HEK293T (cell line): ENCODE data around the gene IER5.
"Not testable (repeated sequence)": the region's sequence is repeated elsewhere in the genome, so short reads cannot be mapped to it uniquely, and the experiment has no call there.

Experiments
- CTCF ChIA-PET: fragments of 350-600 bp; formaldehyde crosslinking; extraction: SDS; loops from one replicate; lab custom pipeline; 2021; ENCODE audit warnings: antibody characterized with exemption, inconsistent platforms; lab: Yijun Ruan, JAX
- POLR2A ChIA-PET: fragments of 350-600 bp; formaldehyde crosslinking; extraction: SDS; loops from one replicate; lab custom pipeline; 2020; ENCODE audit warnings: antibody characterized with exemption, inconsistent platforms; lab: Yijun Ruan, JAX
- DNase-seq: peaks from one replicate; pipeline ENCODE4 v3.0.0; 2012; ENCODE audit warnings: mixed read lengths; ENCODE audit errors: extremely low spot score
- ARNT ChIP-seq: fragments of 450-650 bp; IDR thresholded peaks from 2 replicates; pipeline ENCODE4 v1.6.1; 2017; ENCODE audit warnings: mild to moderate bottlenecking
- BHLHE40 ChIP-seq: fragments of 450-650 bp; IDR thresholded peaks from 2 replicates; pipeline ENCODE4 v1.6.1; 2016; ENCODE audit warnings: mild to moderate bottlenecking, moderate library complexity, borderline replicate concordance
- CTBP1 ChIP-seq: fragments of 450-650 bp; IDR thresholded peaks from 2 replicates; pipeline ENCODE4 v1.6.1; 2016; ENCODE audit warnings: borderline replicate concordance
- ELF4 ChIP-seq: fragments of 450-650 bp; IDR thresholded peaks from 2 replicates; pipeline ENCODE4 v1.6.1; 2017; ENCODE audit warnings: antibody characterized with exemption
- FOXA1 ChIP-seq: fragments of 450-650 bp; IDR thresholded peaks from 2 replicates; pipeline ENCODE4 v1.6.1; 2016; ENCODE audit warnings: mild to moderate bottlenecking
- FOXK2 ChIP-seq: fragments of 450-650 bp; IDR thresholded peaks from 2 replicates; pipeline ENCODE4 v1.6.1; 2016; ENCODE audit warnings: mild to moderate bottlenecking
- FOXM1 ChIP-seq: fragments of 450-650 bp; IDR thresholded peaks from 2 replicates; pipeline ENCODE4 v1.6.1; 2017; ENCODE audit warnings: mild to moderate bottlenecking, borderline replicate concordance
- HDGF ChIP-seq: fragments of 450-650 bp; IDR thresholded peaks from 2 replicates; pipeline ENCODE4 v1.6.1; 2017; ENCODE audit warnings: antibody characterized with exemption, borderline replicate concordance
- L3MBTL2 ChIP-seq: fragments of 450-650 bp; conservative IDR thresholded peaks from 2 replicates; pipeline ENCODE4 v1.6.1; 2016; ENCODE audit warnings: mild to moderate bottlenecking
- LEF1 ChIP-seq: fragments of 450-650 bp; IDR thresholded peaks from 2 replicates; pipeline ENCODE4 v1.6.1; 2017; ENCODE audit warnings: mild to moderate bottlenecking, borderline replicate concordance
- NFRKB ChIP-seq: fragments of 450-650 bp; IDR thresholded peaks from 2 replicates; pipeline ENCODE4 v1.6.1; 2016; ENCODE audit warnings: mild to moderate bottlenecking, moderate library complexity
- PKNOX1 ChIP-seq: fragments of 450-650 bp; IDR thresholded peaks from 2 replicates; pipeline ENCODE4 v1.6.1; 2016
- SP1 ChIP-seq: fragments of 450-650 bp; IDR thresholded peaks from 2 replicates; pipeline ENCODE4 v1.6.1; 2017
- SUZ12 ChIP-seq: fragments of 450-650 bp; IDR thresholded peaks from 2 replicates; pipeline ENCODE4 v1.6.1; 2016; ENCODE audit warnings: mild to moderate bottlenecking
- TARDBP ChIP-seq: fragments of 450-650 bp; IDR thresholded peaks from 2 replicates; pipeline ENCODE4 v1.6.1; 2016
- ZNF384 ChIP-seq: fragments of 450-650 bp; IDR thresholded peaks from 2 replicates; pipeline ENCODE4 v1.6.1; 2016

IER5 gene

GRCh38 chr1:181049378-181049777 lies 39.1 kb upstream of the IER5 start:
- CTCF ChIA-PET, result no interaction called here
- TF ChIP-seq SP1 (no peak), NFRKB (no peak), FOXA1 (no peak), FOXM1 (no peak), LEF1 (no peak), BHLHE40 (no peak), L3MBTL2 (no peak), HDGF (no peak), CTBP1 (no peak), PKNOX1 (no peak), FOXK2 (no peak), ELF4 (no peak), ZNF384 (no peak), ARNT (no peak), TARDBP (no peak), SUZ12 (no peak)
- DNase-seq, result no peak
- POLR2A ChIA-PET, result no interaction called here

GRCh38 chr1:181050922-181051321 lies 37.6 kb upstream of the IER5 start:
- no peak for TF ChIP-seq FOXK2
- no peak for TF ChIP-seq FOXA1
- no peak for TF ChIP-seq FOXM1
- no peak for TF ChIP-seq PKNOX1
- TF ChIP-seq ZNF384, result no peak
- TF ChIP-seq L3MBTL2, result no peak
- TF ChIP-seq BHLHE40, result no peak
- TF ChIP-seq NFRKB, result no peak
- no peak for TF ChIP-seq LEF1
- no peak for TF ChIP-seq CTBP1
- no peak for TF ChIP-seq SUZ12
- TF ChIP-seq HDGF, result no peak
- no peak for TF ChIP-seq ARNT
- no peak for TF ChIP-seq TARDBP
- TF ChIP-seq SP1, result no peak
- TF ChIP-seq ELF4, result no peak
- ChIA-PET CTCF (interaction anchor here (0.8 kb wide), 1 partner anchor 70 kb away, joined by 3 read pairs; no protein-coding TSS in a partner anchor), POLR2A (no interaction called here)
- DNase-seq, result no peak

GRCh38 chr1:181056560-181056959 lies 31.9 kb upstream of the IER5 start:
- ChIA-PET CTCF (no interaction called here), POLR2A (no interaction called here)
- TF ChIP-seq FOXA1 (no peak), CTBP1 (no peak), LEF1 (no peak), ELF4 (no peak), ZNF384 (no peak), FOXM1 (no peak), NFRKB (no peak), SUZ12 (no peak), BHLHE40 (no peak)
- no peak for DNase-seq

- ChIA-PET POLR2A (no interaction called here), CTCF (no interaction called here)
- no peak for TF ChIP-seq BHLHE40
- TF ChIP-seq ELF4, result no peak
- no peak for TF ChIP-seq FOXA1
- no peak for TF ChIP-seq L3MBTL2
- TF ChIP-seq SUZ12, result no peak
- no peak for TF ChIP-seq CTBP1
- no peak for TF ChIP-seq SP1
- no peak for TF ChIP-seq NFRKB
- no peak for TF ChIP-seq FOXM1
- no peak for TF ChIP-seq TARDBP
- no peak for DNase-seq
Observed at GRCh38 chr1:181057079-181057478, 31.4 kb upstream of the IER5 start.

- no peak for TF ChIP-seq CTBP1
- TF ChIP-seq HDGF, result no peak
- TF ChIP-seq NFRKB, result no peak
- TF ChIP-seq ARNT, result no peak
- TF ChIP-seq FOXK2, result no peak
- TF ChIP-seq L3MBTL2, result no peak
- no peak for TF ChIP-seq BHLHE40
- TF ChIP-seq FOXM1, result no peak
- no peak for TF ChIP-seq FOXA1
- no peak for TF ChIP-seq PKNOX1
- no peak for TF ChIP-seq LEF1
- no peak for DNase-seq
- ChIA-PET POLR2A (no interaction called here), CTCF (interaction anchor here (0.6 kb wide), 1 partner anchor 83 kb away, joined by 3 read pairs; no protein-coding TSS in a partner anchor)
Observed at GRCh38 chr1:181059435-181059834, 29.1 kb upstream of the IER5 start.

GRCh38 chr1:181060066-181060465 lies 28.4 kb upstream of the IER5 start:
- CTCF ChIA-PET, result no interaction called here

GRCh38 chr1:181060947-181061346 lies 27.6 kb upstream of the IER5 start:
- POLR2A ChIA-PET, result interaction anchor here (1.1 kb wide), 1 partner anchor 39 kb away, joined by 5 read pairs; no protein-coding TSS in a partner anchor
- CTCF ChIA-PET, DNase-seq: not testable (repeated sequence)

More at GRCh38 chr1:181060066-181060465, 28.4 kb upstream of the IER5 start:
- POLR2A ChIA-PET, result no interaction called here
- no peak for TF ChIP-seq PKNOX1
- no peak for TF ChIP-seq LEF1
- no peak for TF ChIP-seq ELF4
- TF ChIP-seq ZNF384, result no peak
- TF ChIP-seq SP1, result no peak
- TF ChIP-seq L3MBTL2, result no peak
- DNase-seq, result no peak
